ENCODE data around the gene VPS25.

DNA sequence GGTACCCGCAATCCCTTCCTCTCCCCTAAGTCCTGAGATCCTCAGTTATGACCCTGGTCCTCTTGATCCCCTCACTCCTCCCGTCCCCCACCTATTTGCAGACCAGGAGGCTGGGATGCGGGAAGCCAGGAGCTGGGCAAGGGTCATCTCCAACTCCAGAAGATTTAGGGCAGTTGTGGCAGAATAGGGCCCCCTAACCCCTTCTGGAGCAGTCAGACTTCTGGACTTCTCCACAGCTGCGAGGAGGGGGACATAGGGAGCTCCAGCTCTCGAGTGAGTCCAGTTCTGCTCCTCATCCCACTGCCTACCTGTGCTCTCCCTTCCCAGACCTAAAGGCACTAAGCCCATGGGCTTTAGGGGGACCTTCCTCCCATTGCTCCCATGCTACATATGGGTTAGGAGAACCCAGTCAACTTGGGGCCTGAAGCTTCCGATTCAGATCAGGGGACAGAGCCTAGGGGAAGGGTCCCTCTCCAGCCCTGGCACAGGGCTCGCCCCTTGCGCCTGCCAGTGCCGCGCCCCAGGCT lies 8.5 kb downstream of the VPS25 start:
- TF ChIP-seq, protein P1, sequence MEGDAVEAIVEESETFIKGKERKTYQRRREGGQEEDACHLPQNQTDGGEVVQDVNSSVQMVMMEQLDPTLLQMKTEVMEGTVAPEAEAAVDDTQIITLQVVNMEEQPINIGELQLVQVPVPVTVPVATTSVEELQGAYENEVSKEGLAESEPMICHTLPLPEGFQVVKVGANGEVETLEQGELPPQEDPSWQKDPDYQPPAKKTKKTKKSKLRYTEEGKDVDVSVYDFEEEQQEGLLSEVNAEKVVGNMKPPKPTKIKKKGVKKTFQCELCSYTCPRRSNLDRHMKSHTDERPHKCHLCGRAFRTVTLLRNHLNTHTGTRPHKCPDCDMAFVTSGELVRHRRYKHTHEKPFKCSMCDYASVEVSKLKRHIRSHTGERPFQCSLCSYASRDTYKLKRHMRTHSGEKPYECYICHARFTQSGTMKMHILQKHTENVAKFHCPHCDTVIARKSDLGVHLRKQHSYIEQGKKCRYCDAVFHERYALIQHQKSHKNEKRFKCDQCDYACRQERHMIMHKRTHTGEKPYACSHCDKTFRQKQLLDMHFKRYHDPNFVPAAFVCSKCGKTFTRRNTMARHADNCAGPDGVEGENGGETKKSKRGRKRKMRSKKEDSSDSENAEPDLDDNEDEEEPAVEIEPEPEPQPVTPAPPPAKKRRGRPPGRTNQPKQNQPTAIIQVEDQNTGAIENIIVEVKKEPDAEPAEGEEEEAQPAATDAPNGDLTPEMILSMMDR (IDR thresholded peaks at IDR 0.05) = no peak
- no peak for TF ChIP-seq POLR2A (IDR thresholded peaks at IDR 0.05)
